Endothelial cell of umbilical vein (primary cell): ENCODE data around the gene TACC3. TPM values are rescaled to one million over a fixed set of nuclear protein-coding genes. Genes with fewer than 3 reads are reported as not detected.

Source experiments
- BruUV-seq: library from RNA; stranded (reverse); fragments of 400-500 nt; replicated peaks from 2 replicates; lab custom pipeline; 2021; lab: Mats Ljungman, UMichigan
- CTCF ChIA-PET: fragments of 300-600, 350-600 bp; sonication (Branson Sonifier 250); formaldehyde crosslinking; loops from one replicate; lab custom pipeline; 2021; ENCODE audit warnings: antibody characterized with exemption, inconsistent platforms; lab: Charles Lee
- POLR2A ChIA-PET: fragments of 300-600, 350-600 bp; sonication (Branson Sonifier 250); formaldehyde crosslinking; loops from one replicate; lab custom pipeline; 2021; ENCODE audit warnings: antibody characterized with exemption, inconsistent platforms; lab: Charles Lee
- DNase-seq: peaks from one replicate; pipeline ENCODE4 v3.0.0-alpha.2; 2011; ENCODE audit warnings: low read depth, low spot score
- FAIRE-seq: peaks from 2 replicates; lab custom pipeline; 2011; peaks lifted over from hg19 to GRCh38; lab: Jason Lieb, UNC
- H2AFZ ChIP-seq: 2 replicates; pipeline ENCODE4 v1.6.0; 2012; ENCODE audit warnings: low read depth, low read length, control low read depth, inconsistent platforms
- H3K27ac ChIP-seq: 2 replicates; pipeline ENCODE4 v1.5.1; 2011; ENCODE audit warnings: low read depth, mild to moderate bottlenecking, control low read depth, low read length, moderate library complexity; ENCODE audit not compliant: insufficient read depth
- H3K27me3 ChIP-seq, 2 experiments: 2 replicates each; pipeline versions ENCODE4 v1.6.0 to v1.6.1; 2011; ENCODE audit warnings: low read length in 2 of 2, mixed read lengths in 1 of 2; ENCODE audit not compliant: control insufficient read depth in 2 of 2, insufficient read depth in 2 of 2
- H3K36me3 ChIP-seq, 2 experiments: 2 replicates in 1 of 2; 3 replicates in 1 of 2; pipeline ENCODE4 v1.5.1; 2011; ENCODE audit warnings: low read length in 2 of 2, mild to moderate bottlenecking in 1 of 2, moderate library complexity in 1 of 2; ENCODE audit not compliant: control insufficient read depth in 2 of 2, insufficient read depth in 2 of 2; ENCODE audit errors: extremely low read depth in 1 of 2
- H3K4me1 ChIP-seq: 3 replicates; pipeline ENCODE4 v1.5.1; 2011; ENCODE audit warnings: mild to moderate bottlenecking, low read length; ENCODE audit not compliant: control insufficient read depth, insufficient read depth; ENCODE audit errors: extremely low read depth
- H3K4me2 ChIP-seq: 2 replicates; pipeline ENCODE4 v1.6.1; 2011; ENCODE audit warnings: low read length, control low read depth, mixed read lengths; ENCODE audit not compliant: insufficient read depth
- H3K4me3 ChIP-seq, 3 experiments: fragments of 200-600 bp in 1 of 3; sonication (generic), shearing (Covaris generic) in 1 of 3; replicated peaks in 1 of 3; 2 replicates each; pipeline ENCODE4 v1.5.1; 2011 to 2016; ENCODE audit warnings: control low read depth in 3 of 3, low read length in 3 of 3, mild to moderate bottlenecking in 2 of 3, inconsistent platforms in 1 of 3, low read depth in 1 of 3, moderate library complexity in 1 of 3; ENCODE audit not compliant: insufficient read depth in 1 of 3
- H3K79me2 ChIP-seq: 2 replicates; pipeline ENCODE4 v1.6.0; 2012; ENCODE audit warnings: low read length, inconsistent platforms; ENCODE audit not compliant: control insufficient read depth, insufficient read depth
- H3K9ac ChIP-seq: replicated peaks from 2 replicates; pipeline ENCODE3; 2011; ENCODE audit warnings: low read length, control low read depth; ENCODE audit not compliant: insufficient read depth; ENCODE audit errors: extremely low read depth
- H3K9me1 ChIP-seq: replicated peaks from 3 replicates; pipeline ENCODE4 v1.6.0; 2011; ENCODE audit warnings: mild to moderate bottlenecking, low read length; ENCODE audit not compliant: control insufficient read depth, insufficient read depth; ENCODE audit errors: extremely low read depth
- H3K9me3 ChIP-seq: replicated peaks from 2 replicates; pipeline ENCODE4 v1.5.1; 2012; ENCODE audit warnings: low read length, inconsistent platforms; ENCODE audit not compliant: control insufficient read depth, insufficient read depth
- H4K20me1 ChIP-seq: replicated peaks from 2 replicates; pipeline ENCODE3; 2011; ENCODE audit warnings: mild to moderate bottlenecking, low read length; ENCODE audit not compliant: control insufficient read depth, insufficient read depth; ENCODE audit errors: extremely low read depth
- CTCF ChIP-seq, 2 donors: IDR thresholded peaks; 1 replicate in 1 of 2; 2 replicates in 1 of 2; pipeline ENCODE4 v1.5.1; 2011; ENCODE audit warnings: low read length in 2 of 2, mild to moderate bottlenecking in 2 of 2, moderate library complexity in 2 of 2, control low read depth in 1 of 2, inconsistent platforms in 1 of 2, low read depth in 1 of 2; ENCODE audit not compliant: insufficient read depth in 1 of 2; ENCODE audit errors: extremely low read depth in 1 of 2
- EZH2 ChIP-seq: IDR thresholded peaks from 2 replicates; pipeline ENCODE4 v1.6.1; 2012; ENCODE audit warnings: borderline replicate concordance, low read depth, mild to moderate bottlenecking, moderate library complexity, low read length, inconsistent platforms; ENCODE audit not compliant: severe bottlenecking
- FOS ChIP-seq: IDR thresholded peaks from 2 replicates; pipeline ENCODE4 v1.6.1; 2011; ENCODE audit warnings: mild to moderate bottlenecking, low read length, moderate library complexity, borderline replicate concordance; ENCODE audit not compliant: insufficient read depth
- GATA2 ChIP-seq: IDR thresholded peaks from 2 replicates; pipeline ENCODE4 v1.7.0; 2011; ENCODE audit warnings: low read depth, mild to moderate bottlenecking, moderate library complexity, mixed read lengths, low read length; ENCODE audit not compliant: insufficient read length, insufficient read depth
- JUN ChIP-seq: IDR thresholded peaks from 2 replicates; pipeline ENCODE4 v1.6.1; 2011; ENCODE audit warnings: borderline replicate concordance, low read depth; ENCODE audit not compliant: insufficient read length, insufficient read depth
- MAX ChIP-seq: IDR thresholded peaks from 2 replicates; pipeline ENCODE4 v1.6.1; 2011; ENCODE audit not compliant: insufficient read depth, insufficient read length
- MYC ChIP-seq: IDR thresholded peaks from one replicate; pipeline ENCODE4 v1.6.1; 2011; ENCODE audit warnings: mild to moderate bottlenecking, low read depth, low read length
- POLR2A ChIP-seq: IDR thresholded peaks from 2 replicates; pipeline ENCODE4 v1.6.1; 2012; ENCODE audit warnings: low read depth, mild to moderate bottlenecking, control low read depth, low read length
- POLR2AphosphoS5 ChIP-seq: IDR thresholded peaks from 2 replicates; pipeline ENCODE4 v1.6.1; 2012; ENCODE audit warnings: low read depth, mild to moderate bottlenecking, control low read depth, low read length, moderate library complexity; ENCODE audit not compliant: insufficient read depth
- dilution Hi-C: fragments of 300-500 bp; cut with MboI; formaldehyde crosslinking; loops from one replicate; pipeline ENCODE4 v1.15.0; 2019; ENCODE audit warnings: low sequenced_read_pairs; ENCODE audit not compliant: extremely low pct_ligation_motif_present
- intact Hi-C: fragments of 100-400 bp; cut with micrococcal nuclease; formaldehyde crosslinking; loops from one replicate; pipeline ENCODE4 v1.10.0; 2022
- polyA plus RNA-seq, 4 experiments: library from polyadenylated mRNA; depleted of rRNA in 3 of 4; stranded (reverse) in 3 of 4; unstranded in 1 of 4; fragments of >200 nt; gene quantifications; 2 replicates each; pipeline versions ENCODE4 v1.2.1 to v1.2.3, GENCODE V29; 2011 to 2012; ENCODE audit warnings: missing spikeins in 1 of 4
- total RNA-seq: library from RNA; stranded (reverse); gene quantifications from 2 replicates; pipeline ENCODE4 v1.2.3, GENCODE V29; 2021

Gene TACC3
- total and polyA plus RNA-seq, 2 donors (not counting 3 experiments of a cell fraction or from before 2014, with no cell fraction given) = 54.5 to 135 TPM

GRCh38 chr4:1748465-1748995 is 27.2 kb downstream of the TACC3 start:
- POLR2A ChIA-PET = interaction anchor here (0.8 kb wide), 1 partner anchor 61 kb away, joined by 5 read pairs; no protein-coding TSS in a partner anchor
- intact Hi-C loops = loop anchor here (1.0 to 5.0 kb wide), 4 partner anchors 44 to 162 kb away; partner anchors contain the start of gene FGFR3
- dilution Hi-C loops = no loop called here
- Histone ChIP-seq H3K79me2 (no peaks in the 10 kb centered on the region), H3K36me3 (peaks cover 0 to 6% of the 10 kb centered on the region in 2 experiments), H3K4me3 (no peak overlapping the region), H2AFZ (peak overlapping the region; percentile 62), H3K4me2 (peak overlapping the region; percentile 29), H3K9ac (no peak overlapping the region), H4K20me1 (no peaks in the 10 kb centered on the region), H3K9me3 (no peaks in the 10 kb centered on the region), H3K27me3 (no peaks in the 10 kb centered on the region), H3K4me1 (peaks cover 4% of the 10 kb centered on the region), H3K9me1 (no peaks in the 10 kb centered on the region), H3K27ac (no peak overlapping the region)
- DNase-seq (peak; percentile 58), FAIRE-seq (peak; percentile 70)
- CTCF ChIA-PET = interaction anchor here (0.6 to 6.0 kb wide), 29 partner anchors 10 to 167 kb away, joined by 3 to 198 read pairs (median 6); partner anchors contain the start of gene FGFR3
- no TSS peak for BruUV-seq
- TF ChIP-seq MAX (no peak), CTCF (IDR thresholded peaks at IDR 0.05; ENCODE audit: extremely low read depth in 1 of 2, insufficient read depth in 1 of 2, low read depth in 1 of 2, low read length in 2 of 2) (peak; percentile 82 to 98), GATA2 (no peak)

- Histone ChIP-seq H2AFZ (no peak overlapping the region), H3K9me3 (no peaks in the 10 kb centered on the region), H3K9me1 (no peaks in the 10 kb centered on the region), H3K4me3 (no peak overlapping the region), H4K20me1 (no peaks in the 10 kb centered on the region), H3K27me3 (no peaks in the 10 kb centered on the region), H3K4me2 (no peak overlapping the region), H3K79me2 (no peaks in the 10 kb centered on the region), H3K9ac (no peak overlapping the region), H3K27ac (no peak overlapping the region), H3K4me1 (peaks cover 4% of the 10 kb centered on the region), H3K36me3 (peaks cover 0 to under 1% of the 10 kb centered on the region in 2 experiments)
- intact Hi-C loops (loop anchor here (5.0 kb wide), 1 partner anchor 43 kb away; the partner anchor contains the start of gene FGFR3), dilution Hi-C loops (no loop called here)
- no peak for DNase-seq
- BruUV-seq = no TSS peak
- FAIRE-seq = no peak
- POLR2A ChIA-PET = no interaction called here
- no peak for TF ChIP-seq MYC
- no peak for TF ChIP-seq MAX
- TF ChIP-seq GATA2 = no peak
- TF ChIP-seq POLR2A = no peak
- TF ChIP-seq FOS = no peak
- no peak for TF ChIP-seq EZH2
- no peak for TF ChIP-seq POLR2AphosphoS5
- no peak for TF ChIP-seq CTCF (IDR thresholded peaks at IDR 0.05; ENCODE audit: extremely low read depth in 1 of 2, insufficient read depth in 1 of 2, low read depth in 1 of 2, low read length in 2 of 2)
- no peak for TF ChIP-seq JUN
- CTCF ChIA-PET = interaction anchor here (6.0 kb wide), 1 partner anchor 62 kb away, joined by 198 read pairs; no protein-coding TSS in a partner anchor
Observed at GRCh38 chr4:1749370-1749769, 28.0 kb downstream of the TACC3 start.
